NCI-H146 treated with DMSO at 0.1 percent for 48 hours (cell line): ENCODE data around the gene DMRTB1.

Experiments used
- DNase-seq: peaks from one replicate; lab custom pipeline; 2025; ENCODE audit not compliant: unreplicated experiment; lab: John Stamatoyannopoulos, UW

DMRTB1 gene

DNA sequence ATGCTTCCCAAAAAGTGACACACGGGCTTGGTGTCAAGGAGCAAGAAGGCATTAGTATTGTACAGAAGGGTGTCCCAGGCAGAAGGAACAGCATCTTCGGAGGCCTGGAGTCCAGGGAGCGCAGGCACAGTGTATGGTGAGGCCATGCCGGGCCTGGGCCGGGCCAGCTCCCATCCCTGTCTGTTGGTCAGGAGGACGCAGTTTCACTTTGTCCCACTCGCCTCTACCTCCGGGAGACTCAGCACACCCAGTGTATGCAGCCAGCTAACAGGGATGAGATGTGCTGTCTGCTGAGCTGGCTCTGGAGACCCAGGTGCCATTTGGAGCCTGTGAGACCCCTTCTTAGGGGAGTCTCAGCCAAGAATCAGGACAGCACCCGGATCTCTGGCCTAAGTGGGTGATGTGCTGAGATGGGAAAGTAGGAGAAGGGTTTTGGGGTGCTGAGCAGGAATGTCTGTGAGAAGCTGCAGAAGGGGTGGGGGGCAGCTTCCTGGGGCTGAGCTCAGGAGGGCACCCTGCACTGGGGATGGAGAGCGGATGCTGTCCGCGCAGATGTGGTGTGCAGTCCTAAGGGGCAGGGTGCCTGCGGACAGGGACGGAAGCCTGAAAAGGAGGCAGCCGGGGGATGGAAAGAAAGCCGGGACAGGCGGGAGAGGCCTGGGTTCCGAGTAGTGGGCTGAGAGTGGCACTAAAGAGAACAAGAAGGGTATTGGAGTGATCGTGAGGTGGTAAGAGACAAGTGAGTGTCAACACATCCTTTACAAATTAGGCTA, 25.7 kb downstream of the DMRTB1 start:
- DNase-seq = no peak

DNA sequence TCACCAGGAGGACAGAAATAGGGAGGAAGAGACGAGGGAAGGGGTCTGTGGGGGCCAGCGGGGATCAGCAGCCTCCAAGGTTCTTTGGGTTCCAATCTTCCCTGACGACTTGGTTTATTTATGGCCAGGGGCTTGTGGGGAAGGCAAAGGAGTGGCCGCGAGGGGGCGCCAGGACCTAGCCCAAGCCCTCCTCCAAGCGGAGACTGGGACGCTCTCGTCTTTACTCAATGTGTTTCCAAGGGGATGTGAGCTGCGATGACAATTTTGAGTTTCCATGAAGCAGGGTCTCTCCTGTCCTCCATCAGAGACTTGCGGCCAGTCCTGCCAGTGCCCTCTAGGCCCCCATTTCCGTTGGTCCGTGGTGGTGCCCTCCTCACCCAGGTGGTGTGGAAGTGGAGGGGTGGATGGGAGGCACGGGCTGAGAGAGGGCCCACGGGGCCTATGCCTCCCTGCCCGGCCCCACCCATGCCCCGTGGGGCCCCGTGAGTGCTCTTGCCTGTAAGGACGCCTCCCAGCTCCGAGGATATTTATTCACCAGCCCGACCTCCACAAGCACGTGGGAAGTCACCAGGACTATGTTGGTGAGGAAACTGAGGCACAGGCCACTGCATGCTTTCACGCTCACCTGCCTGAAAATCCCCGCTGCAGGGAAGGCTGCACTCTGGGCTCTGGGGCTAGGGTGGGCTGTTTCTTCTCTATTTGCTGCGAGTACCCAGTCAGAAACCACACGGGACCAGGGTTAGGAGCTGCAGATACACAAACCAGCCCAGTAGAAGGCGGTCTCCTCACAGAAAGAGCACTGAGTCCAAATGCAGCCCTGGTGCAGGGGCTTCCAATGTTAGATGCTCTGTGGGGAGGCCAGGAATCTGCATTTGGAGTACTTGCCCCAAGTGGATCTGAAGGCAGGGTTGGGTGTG, 26.5 kb downstream of the DMRTB1 start:
- peak; percentile 59 for DNase-seq

DNA sequence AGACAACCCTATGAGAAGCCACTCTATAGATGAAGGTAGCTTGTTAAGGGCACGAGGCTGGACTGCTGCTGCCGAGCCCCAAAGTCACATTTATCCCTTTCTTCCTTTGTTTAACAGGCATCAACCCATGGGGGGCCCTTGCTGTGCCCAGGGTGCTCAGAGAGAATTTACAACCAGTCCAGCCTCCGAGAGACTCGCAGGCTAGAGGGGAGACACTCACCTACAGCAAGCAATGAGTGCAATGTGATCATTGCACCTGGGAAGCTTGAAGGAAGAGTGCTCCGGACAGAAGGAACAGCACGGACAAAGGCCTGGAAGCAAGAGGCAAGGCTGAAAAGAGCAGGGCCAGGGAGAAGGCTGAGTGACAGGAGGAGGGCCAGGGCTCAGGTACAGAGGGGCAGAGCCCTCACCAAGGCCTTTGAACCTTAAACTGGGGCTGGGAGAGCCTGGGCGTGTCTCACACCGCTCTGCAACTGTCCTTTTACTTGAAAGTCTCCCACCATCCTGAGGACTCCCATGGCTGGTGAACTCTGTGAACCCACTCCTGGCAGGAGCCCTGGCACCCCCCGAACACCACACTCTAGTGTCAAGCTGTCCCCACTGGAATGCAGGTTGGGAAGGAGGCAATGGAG, 27.3 kb downstream of the DMRTB1 start:
- DNase-seq = no peak

DNA sequence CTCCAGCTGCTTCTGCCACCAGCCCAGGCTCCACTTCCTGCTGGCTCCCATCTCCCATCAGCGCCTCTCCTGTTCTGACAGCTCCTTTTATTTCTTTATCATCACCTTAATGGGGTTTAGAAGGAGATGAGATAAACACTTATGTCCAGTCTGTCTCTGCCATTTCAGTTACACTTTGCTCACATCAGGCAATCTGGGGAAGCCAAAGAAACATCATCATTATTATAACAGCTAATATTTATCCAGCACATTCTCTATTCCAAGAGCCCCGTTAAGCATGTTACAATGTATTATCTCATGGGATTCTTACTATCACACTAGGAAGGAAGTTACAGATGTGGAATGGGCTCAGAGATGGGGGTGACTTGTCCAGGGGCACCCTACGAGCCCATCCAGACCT, 31.2 kb downstream of the DMRTB1 start:
- DNase-seq = no peak

DNA sequence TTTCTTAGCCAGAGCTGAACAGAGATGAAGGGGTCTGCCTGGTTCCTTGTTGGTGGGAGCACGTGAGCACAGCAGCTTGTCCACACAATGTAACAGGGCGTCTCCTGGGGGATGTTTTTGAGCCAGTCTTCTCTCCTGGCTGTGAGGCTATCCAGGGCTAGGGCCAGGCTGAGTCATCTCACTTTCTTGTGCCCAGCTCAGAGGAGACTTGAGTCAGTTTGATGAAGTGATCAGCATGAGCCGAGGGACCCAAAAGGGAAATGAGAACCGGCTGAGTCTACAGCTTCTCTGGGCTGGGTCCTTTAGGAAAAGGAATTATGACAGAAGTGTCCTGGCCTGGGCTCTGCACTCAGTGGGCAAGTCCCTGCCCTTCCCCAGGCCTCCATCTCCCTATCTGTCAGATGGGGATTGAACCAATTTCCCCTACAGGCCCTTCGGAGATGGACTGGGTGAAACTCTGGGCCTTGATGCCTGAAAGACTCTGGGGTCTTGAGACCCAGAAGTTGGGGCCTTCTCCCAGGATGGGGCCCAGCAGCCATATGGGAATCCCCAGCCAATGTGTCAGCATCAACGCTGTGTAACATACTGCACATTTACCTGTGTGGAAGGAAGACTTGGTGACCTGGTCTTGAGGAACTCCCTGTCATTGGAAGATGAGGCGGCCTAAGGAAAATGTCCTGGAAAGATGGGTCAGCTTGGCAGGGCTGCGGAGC, 36.6 kb downstream of the DMRTB1 start:
- DNase-seq = no peak

DNA sequence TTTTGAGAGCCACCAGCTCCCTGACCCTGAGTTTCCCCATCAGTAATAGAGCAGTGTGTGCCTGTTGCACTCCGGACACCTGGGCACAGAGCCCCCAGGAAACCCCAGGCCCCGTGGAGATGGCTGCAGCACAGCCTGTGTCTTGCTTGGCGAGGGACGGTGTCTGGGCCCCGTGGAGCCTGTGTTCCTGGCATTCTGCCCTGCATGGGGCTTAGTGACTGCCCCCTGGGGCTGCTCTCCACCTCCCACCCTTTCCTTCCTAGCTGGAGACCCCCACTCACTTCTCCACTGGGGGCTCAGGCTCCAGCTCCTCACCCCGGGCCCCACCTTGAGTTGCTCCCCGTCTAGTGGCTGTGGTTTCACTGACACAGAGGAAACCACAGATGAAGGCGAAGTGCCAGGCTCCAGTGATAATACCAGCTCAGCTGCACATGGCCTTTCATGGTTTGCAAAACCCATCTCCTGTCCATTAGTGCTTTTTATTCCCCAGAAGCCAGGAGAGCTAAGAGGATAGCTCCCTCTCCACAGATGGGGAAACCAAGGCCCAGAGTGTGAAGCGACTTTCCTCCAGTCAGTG, 39.4 kb downstream of the DMRTB1 start:
- DNase-seq = no peak

DNA sequence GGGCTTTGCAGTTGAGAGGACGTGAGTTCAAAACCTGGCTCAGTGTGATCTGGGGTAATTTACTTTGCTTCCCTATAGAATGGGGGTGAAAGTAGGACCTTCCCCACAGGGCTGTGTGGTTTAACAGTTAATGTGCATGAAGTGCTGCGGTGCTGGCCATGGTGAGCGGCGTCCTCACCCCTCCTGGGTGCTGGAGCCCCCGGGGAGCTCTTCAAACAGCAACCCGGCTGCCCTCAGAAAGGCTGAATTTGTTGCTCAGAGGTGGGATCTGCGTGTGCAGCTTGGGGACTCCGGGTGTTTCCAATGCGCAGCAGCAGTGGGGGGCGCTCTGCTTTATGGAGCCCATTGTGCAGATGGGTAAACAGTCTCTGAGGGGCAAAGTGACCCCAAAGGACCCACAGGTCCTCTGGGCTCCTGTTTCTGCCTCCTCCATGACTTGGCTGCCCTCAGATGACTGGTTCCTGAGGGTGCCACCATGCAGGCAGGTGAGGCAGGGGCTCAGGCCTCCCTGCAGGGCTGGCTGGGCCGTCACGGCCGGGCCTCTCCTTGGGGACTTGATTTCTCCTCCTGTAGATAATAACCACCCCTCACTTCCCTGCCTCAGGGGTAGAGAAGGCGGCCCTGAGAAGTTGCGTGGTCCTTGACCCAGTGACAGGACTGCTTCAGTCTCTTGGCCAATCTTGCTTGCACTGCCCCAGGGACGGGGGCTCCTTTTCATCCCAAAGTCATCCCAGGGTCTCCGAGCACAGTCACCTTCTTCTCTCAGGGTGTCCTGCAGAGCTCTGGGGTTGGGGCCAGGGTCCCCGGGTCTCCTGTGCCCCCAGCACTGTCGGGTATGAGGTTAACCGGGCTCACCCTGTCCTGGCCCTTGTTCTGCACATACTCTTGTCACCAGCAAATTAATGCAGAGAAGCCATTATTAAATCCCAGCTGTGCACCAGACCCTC, 40.3 kb downstream of the DMRTB1 start:
- DNase-seq = no peak

DNA sequence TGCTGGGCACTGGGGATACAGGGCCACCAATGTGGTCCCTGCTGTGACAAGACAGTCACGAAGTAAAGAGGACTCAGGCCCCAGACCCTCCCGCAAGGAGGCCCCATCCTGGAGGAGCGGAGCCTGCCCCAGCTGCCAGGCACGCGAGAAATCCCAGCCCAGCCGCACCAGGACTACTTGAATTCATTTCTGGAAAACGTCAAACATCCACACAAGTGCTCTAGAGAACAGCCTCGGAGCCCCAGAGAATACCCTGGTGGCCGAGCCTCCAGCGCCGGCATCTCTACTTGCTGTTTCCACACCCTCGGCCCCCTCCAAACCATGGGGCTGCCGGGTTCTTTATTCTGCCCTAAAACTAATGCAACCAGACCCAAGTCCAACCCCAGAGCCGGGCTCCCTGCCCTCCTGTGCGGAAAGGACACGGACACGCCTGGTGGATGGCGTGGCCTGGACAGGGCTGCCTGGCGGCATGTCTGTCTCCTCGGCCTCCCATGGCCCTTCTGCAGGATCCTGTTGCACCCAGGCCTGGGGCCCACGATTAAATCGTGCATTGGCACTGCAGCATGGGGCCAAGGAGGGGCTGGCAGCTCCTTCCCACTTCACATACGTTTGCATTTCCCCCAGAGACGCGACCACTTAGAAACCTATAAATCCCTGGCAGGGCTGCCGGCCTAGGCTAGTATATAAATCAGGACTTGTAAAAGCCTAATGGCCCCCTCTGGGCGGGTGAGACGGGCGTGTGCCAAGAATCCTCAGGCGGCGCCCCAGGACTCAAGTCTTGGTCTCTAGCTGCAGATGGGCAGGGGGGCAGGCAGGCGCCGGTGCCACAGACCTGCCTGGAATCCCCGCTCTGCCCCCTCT, 41.2 kb downstream of the DMRTB1 start:
- DNase-seq = no peak

DNA sequence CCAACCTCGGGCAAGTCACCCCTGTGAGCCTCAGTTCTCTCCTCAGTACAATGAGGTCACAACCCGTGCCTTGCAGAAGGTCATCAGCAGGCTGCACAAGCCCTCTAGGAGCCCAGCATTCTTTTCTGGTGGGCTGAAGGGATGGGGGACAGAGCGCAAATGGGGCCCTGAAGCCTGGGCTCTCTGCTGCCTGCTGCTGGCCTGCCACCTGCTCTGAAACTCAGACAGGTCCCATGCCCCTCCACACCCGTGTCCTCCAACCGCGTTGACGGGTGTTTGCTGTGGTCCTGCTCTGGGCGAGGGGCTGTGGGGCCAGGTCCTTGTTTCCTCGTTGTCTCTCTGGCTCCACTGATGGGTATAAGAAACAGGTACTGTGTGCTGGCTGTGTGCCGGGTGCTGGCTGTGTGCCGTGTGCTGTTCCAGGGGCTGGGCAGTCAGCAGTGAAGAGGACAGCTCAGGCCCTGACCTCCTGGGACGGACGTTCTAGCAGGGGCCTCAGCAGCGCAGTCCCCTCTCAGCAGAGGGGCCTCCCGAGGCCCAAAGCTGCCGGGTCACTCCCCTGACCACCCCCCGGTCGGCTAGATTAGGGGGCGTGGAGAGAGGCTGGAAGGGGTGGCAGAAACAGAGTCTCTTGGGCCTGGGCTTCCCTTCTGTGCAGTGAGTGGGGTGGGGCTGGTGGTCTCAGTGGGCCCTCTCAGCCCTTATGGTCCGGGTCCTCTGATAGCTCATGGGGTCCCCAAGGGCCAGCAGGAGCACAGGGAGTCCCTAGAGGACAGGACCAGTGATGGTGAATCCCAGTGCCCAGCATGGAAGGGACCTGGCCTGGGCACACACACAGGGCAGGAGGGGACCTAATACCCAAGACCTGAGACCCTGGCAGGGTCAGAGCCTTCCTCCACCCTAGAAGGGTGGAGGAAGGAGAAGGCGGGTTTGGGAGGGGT, 42.1 kb downstream of the DMRTB1 start:
- no peak for DNase-seq

DNA sequence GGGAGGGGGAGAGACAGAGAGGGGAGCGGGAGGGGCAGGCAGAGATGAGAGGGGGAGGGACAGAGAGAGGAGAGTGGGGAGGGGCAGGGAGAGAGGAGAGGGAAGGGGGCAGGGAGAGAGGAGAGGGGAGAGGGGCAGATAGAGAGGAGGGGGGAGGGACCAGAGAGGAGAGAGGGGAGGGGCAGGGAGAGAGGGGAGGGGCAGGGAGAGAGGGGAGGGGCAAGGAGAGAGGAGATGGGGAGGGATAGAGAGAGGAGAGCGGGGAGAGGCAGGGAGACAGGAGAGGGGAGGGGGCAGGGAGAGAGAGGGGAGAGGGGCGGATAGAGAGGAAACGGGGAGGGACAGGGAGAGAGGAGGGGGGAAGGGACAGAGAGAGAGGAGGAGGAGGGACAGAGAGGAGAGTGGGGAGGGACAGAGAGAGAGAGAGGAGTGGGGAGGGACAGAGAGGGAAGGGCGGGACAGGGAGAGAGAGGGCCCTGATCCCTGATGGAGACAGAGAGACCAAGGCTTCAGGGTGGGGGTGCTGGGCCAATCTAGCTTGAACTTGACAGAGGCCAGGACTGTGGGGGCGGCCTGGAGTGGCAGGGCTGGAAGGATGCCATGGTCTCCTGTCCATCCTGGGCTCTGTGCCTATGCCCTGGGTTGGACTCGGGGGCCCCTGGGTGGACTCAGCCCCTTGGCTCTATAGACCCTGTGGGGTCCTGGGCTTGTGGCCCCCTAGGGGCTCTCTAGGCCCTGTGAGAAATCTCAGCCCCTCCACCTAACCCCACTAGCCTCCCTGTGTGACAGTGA, 43.6 kb downstream of the DMRTB1 start:
- DNase-seq = no peak

DNA sequence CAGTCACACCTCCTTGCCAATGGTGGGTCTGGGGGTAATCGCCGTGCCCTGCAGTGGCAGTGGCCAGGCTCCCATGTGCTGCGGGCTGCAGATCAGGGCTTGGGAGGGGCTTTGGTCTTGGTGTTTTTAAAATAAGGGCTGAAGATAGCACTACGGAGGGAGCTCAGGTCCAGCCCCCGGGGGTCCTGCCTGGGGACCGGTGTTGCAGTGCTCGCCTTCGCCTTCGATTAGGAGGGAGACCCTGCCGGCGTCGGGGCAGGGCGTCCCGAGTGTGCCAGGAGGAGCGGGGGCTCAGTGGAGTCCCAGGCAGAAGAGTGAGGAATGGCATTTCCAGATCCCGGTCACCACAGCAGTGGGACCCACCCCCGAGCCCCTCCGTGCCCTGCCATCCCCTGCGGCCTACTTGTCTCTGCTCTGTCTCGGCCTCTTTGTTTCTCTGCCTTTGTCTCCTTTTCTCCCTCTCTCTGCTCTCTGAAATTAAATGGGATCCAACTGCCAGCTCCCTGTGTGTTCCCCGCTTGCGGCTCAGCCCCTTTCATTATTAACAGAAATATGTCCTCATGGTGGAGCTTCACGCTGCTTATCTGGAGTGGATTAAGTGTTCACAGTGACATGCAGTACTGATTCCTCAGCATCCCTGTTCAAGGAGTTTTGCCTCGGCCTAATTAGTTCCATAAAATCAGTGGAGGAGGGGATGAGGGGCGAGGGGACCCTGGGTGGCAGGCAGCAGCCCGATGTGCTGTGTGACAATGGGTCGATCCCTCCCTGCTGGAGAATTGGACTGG, 44.4 kb downstream of the DMRTB1 start:
- DNase-seq = no peak

DNA sequence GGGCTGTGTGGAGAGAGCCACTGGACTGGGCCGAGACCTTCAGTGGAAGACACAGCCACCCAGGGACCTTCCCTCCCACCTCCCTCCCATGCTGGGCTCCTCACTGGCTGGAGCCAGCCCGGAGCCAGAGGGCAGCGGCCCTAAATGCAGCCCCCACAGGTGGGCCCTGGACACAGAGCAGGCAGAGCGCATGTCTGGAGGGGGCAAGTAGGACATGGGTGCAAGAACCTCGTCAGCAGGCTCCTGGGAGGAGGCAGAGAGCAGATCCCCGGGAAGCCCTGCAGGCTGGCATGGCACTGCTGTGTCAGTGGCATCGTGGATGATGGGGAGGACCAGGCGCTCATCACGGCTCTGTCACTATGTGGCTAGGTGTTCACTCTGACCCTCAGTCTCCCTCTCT, 45.7 kb downstream of the DMRTB1 start:
- no peak for DNase-seq

DNA sequence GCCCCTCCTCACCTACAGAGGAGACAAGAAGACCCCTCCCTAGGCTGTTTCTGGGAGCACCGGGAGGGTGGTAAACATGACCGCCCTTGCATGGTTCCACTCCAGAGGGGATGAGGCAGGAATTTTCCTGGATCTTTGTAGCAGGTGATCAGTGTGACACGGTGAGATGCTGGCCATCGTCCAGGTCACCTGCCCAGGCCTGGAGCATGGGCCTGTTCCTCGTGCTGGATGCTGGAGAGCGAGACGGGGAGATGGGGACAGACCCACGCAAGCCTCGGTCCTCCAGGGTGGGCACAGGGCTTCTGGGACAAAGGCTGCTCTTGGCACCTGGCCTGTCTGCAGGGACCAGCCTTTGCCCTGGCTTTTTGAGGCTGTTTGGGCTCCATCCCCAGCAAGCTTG, 46.2 kb downstream of the DMRTB1 start:
- DNase-seq = no peak

DNA sequence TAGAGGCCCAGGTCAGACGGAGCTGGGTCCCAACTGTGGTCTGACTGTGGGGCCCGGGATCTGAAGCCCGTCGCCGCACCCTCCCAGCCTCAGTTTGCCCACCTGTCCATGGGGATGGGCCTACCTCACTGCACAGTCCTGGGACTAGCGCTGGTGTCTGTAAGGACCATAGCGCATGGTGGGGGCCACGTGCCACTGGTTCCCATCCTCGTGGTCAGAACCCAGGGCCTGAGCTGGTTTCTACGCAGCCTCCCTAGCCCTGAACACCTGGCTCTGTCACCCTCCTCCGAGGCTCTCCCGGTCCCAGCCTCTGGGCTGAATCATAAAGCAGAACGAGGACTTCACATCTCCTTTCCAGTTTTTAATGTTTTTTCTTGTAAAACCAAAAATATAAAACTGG, 46.7 kb downstream of the DMRTB1 start:
- no peak for DNase-seq

DNA sequence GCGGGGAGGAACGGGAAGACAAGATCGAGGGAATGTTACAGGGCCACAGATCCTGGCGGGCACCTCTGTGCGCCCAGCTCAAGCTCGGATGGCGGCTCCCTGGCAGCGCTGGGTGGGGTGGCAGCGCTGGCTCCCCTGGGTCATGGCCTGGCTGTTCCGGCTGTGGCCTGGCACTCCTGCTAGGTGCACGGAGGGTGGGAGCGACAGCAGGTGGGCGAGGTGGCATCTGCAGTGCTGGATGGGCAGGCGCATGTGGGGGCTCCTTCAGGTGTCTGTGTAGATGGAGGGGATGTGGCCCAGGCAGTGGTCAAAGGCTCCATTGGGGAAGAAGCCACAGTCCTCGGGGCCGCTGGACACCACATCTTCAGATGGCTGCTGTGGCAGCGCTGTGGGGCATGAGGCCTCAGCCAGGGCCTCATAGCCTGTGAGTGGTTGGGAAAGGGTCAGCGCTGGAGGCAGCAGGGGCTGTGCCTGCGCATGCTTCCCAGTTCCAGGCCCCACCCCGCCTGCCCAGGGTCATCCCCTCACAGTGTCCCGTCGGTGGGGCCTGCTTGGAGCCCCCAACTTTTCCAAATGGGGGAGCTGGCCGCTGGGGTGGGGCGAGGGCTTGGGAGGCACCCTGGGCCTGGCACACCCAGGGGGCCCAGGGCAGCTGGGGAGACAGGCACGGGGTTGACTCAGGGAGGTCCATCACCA, 47.3 kb downstream of the DMRTB1 start:
- DNase-seq = no peak
